PC-3 (cell line): ENCODE measurements around the gene RTN4RL1.

Experiments
- EZH2 ChIP-seq: fragments of 300-600 bp; sonication (generic); IDR thresholded peaks from one replicate; pipeline ENCODE4 v1.6.1; 2017; ENCODE audit warnings: antibody characterized with exemption, mild to moderate bottlenecking, low read length; ENCODE audit not compliant: unreplicated experiment
- TF ChIP-seq, protein P1 (sequence below): fragments of 300-600 bp; sonication (generic); conservative IDR thresholded peaks from 2 replicates; pipeline ENCODE4 v1.5.1; 2017; ENCODE audit warnings: antibody characterized with exemption, low read depth, mild to moderate bottlenecking, low read length

DNA sequence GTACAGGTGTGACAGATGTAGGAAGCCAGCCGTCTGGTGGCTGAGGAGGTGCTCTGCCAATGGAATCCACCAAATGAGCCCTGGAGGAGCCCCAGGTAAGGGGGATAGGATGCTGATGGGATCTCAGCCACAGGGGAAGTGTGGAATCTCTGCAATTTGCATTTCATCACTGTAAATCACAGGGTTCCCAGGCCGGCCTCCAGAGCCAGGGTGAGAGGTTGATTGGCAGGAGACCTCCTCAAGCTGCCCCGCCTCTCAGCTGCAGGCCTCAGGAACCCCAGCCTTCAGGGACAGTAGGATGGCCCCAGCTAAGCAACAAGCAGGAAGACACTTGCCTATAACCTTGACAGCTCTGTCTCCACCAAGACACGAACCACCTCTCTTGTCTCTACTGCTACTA lies 39.4 kb downstream of the RTN4RL1 start:
- TF ChIP-seq EZH2 = no peak
- TF ChIP-seq, protein P1, sequence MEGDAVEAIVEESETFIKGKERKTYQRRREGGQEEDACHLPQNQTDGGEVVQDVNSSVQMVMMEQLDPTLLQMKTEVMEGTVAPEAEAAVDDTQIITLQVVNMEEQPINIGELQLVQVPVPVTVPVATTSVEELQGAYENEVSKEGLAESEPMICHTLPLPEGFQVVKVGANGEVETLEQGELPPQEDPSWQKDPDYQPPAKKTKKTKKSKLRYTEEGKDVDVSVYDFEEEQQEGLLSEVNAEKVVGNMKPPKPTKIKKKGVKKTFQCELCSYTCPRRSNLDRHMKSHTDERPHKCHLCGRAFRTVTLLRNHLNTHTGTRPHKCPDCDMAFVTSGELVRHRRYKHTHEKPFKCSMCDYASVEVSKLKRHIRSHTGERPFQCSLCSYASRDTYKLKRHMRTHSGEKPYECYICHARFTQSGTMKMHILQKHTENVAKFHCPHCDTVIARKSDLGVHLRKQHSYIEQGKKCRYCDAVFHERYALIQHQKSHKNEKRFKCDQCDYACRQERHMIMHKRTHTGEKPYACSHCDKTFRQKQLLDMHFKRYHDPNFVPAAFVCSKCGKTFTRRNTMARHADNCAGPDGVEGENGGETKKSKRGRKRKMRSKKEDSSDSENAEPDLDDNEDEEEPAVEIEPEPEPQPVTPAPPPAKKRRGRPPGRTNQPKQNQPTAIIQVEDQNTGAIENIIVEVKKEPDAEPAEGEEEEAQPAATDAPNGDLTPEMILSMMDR = no peak
